Esophagus squamous epithelium (tissue), 5 donors: ENCODE results near the gene KRT76. TPM values are rescaled to one million over a fixed set of nuclear protein-coding genes. Genes with fewer than 3 reads are reported as not detected.

Source experiments
- DNase-seq: peaks from one replicate; lab custom pipeline; 2025; lab: John Stamatoyannopoulos, UW
- H3K27ac ChIP-seq, 4 donors: fragments of 200-600 bp; sonication (generic); one replicate each; pipeline ENCODE4 v1.5.1; 2016 to 2019; ENCODE audit warnings: mild to moderate bottlenecking in 1 of 4
- H3K27me3 ChIP-seq, 4 donors: fragments of 200-600 bp; sonication (generic); 1 replicate in 3 of 4; 2 replicates in 1 of 4; pipeline versions ENCODE4 v1.5.1 to v1.6.0; 2017 to 2021; ENCODE audit warnings: antibody characterized with exemption in 1 of 4
- H3K36me3 ChIP-seq, 3 donors: fragments of 200-600 bp; sonication (generic); one replicate each; pipeline ENCODE4 v1.5.1; 2016 to 2019
- H3K4me1 ChIP-seq, 3 donors: fragments of 200-600 bp; sonication (generic); one replicate each; pipeline ENCODE4 v1.5.1; 2017 to 2019
- H3K4me3 ChIP-seq, 4 donors: fragments of 200-600 bp; sonication (generic); 1 replicate in 3 of 4; 2 replicates in 1 of 4; pipeline ENCODE4 v1.5.1; 2016 to 2019; ENCODE audit warnings: mild to moderate bottlenecking in 2 of 4, moderate library complexity in 1 of 4
- H3K9me3 ChIP-seq, 3 donors: fragments of 200-600 bp; sonication (generic); one replicate each; pipeline ENCODE4 v1.5.1; 2016 to 2019
- CTCF ChIP-seq, 6 experiments: fragments of 450-650 bp in 4 of 6; fragments of 200-600 bp in 2 of 6; sonication (generic) in 2 of 6; IDR thresholded peaks; one replicate each; pipeline ENCODE4 v1.5.1; 2016 to 2019; ENCODE audit warnings: antibody characterized with exemption in 6 of 6, mild to moderate bottlenecking in 4 of 6, moderate library complexity in 4 of 6
- POLR2A ChIP-seq, 4 donors: fragments of 450-650 bp; IDR thresholded peaks; one replicate each; pipeline ENCODE4 v1.6.1; 2017; ENCODE audit warnings: antibody characterized with exemption in 4 of 4, mild to moderate bottlenecking in 4 of 4, moderate library complexity in 3 of 4
- WGBS, 2 donors: methylation state at CpG; one replicate each; pipeline ENCODE4 v1.1.5; 2018; 5-methylcytosine and 5-hydroxymethylcytosine counted together
- intact Hi-C: fragments of 100-400 bp; cut with DNase I; formaldehyde crosslinking; loops from one replicate; pipeline ENCODE4 v1.15.0; 2022
- total RNA-seq, 4 donors: library from RNA; depleted of rRNA; stranded (reverse); fragments of >200 nt; gene quantifications; one replicate each; pipeline ENCODE4 v1.1.0, GENCODE V29; 2016
- donor health status: DM: yes; HTN: yes; CAD: no.

The KRT76 gene
- total RNA-seq, 4 donors from 2014 or later: not detected

GRCh38 chr12:52788876-52789636, 11.9 kb upstream of the KRT76 start:
- Histone ChIP-seq H3K4me3 (no peak overlapping the region), H3K4me1 (peaks cover 0 to 29% (median 7%) of the 10 kb centered on the region in 3 donors), H3K36me3 (no peaks in the 10 kb centered on the region), H3K27me3 (peaks cover 0 to 44% (median 0%) of the 10 kb centered on the region in 4 donors), H3K9me3 (no peaks in the 10 kb centered on the region), H3K27ac (no peak overlapping the region)
- no peak for DNase-seq
- TF ChIP-seq POLR2A (IDR thresholded peaks at IDR 0.05) (no peak), CTCF (IDR thresholded peaks at IDR 0.05) (no peak)
- intact Hi-C loops: no loop called here
- 80 to 85% methylated on average over 1 to 8 of the region's 11 CpGs for WGBS, 2 donors

- intact Hi-C loops: no loop called here
- H3K27me3 ChIP-seq: peaks cover 0 to 48% (median 0%) of the 10 kb centered on the region in 4 donors
Observed at GRCh38 chr12:52788192-52788875, 11.2 kb upstream of the KRT76 start.

GRCh38 chr12:52787324-52788191, 10.4 kb upstream of the KRT76 start:
- H3K4me1 ChIP-seq: peaks cover 0 to 29% (median 7%) of the 10 kb centered on the region in 3 donors
- no peak overlapping the region for H3K27ac ChIP-seq
- no peak for DNase-seq
- no peak overlapping the region for H3K4me3 ChIP-seq
- no peaks in the 10 kb centered on the region for H3K9me3 ChIP-seq
- TF ChIP-seq POLR2A (IDR thresholded peaks at IDR 0.05): no peak
- no peak for TF ChIP-seq CTCF (IDR thresholded peaks at IDR 0.05)
- H3K36me3 ChIP-seq: no peaks in the 10 kb centered on the region
- peaks cover 0 to 49% (median 0%) of the 10 kb centered on the region in 4 donors for H3K27me3 ChIP-seq
- intact Hi-C loops: no loop called here
- WGBS, 2 donors: 63 to 67% methylated on average over 5 to 6 of the region's 6 CpGs

More at GRCh38 chr12:52788192-52788875, 11.2 kb upstream of the KRT76 start:
- no peaks in the 10 kb centered on the region for H3K36me3 ChIP-seq
- no peak overlapping the region for H3K27ac ChIP-seq
- DNase-seq: no peak
- H3K9me3 ChIP-seq: no peaks in the 10 kb centered on the region
- TF ChIP-seq CTCF (IDR thresholded peaks at IDR 0.05) (no peak), POLR2A (IDR thresholded peaks at IDR 0.05) (no peak)
- H3K4me3 ChIP-seq: no peak overlapping the region
- 78 to 87% methylated on average over 6 of the region's 6 CpGs for WGBS, 2 donors
- H3K4me1 ChIP-seq: peaks cover 0 to 29% (median 7%) of the 10 kb centered on the region in 3 donors

- Histone ChIP-seq H3K36me3 (no peaks in the 10 kb centered on the region), H3K27me3 (peaks cover 0 to 41% (median 0%) of the 10 kb centered on the region in 4 donors), H3K4me1 (peaks cover 0 to 23% (median 3%) of the 10 kb centered on the region in 3 donors), H3K9me3 (no peaks in the 10 kb centered on the region), H3K4me3 (no peak overlapping the region), H3K27ac (no peak overlapping the region)
- 87 to 94% methylated on average over 3 of the region's 3 CpGs for WGBS, 2 donors
- no peak for DNase-seq
- no peak for TF ChIP-seq POLR2A (IDR thresholded peaks at IDR 0.05)
- TF ChIP-seq CTCF (IDR thresholded peaks at IDR 0.05): no peak
- intact Hi-C loops: no loop called here
Observed at GRCh38 chr12:52784909-52785308, 7.8 kb upstream of the KRT76 start.
